Ascending aorta (tissue), 2 donors: ENCODE measurements around the gene STK32B. TPM values are rescaled to one million over a fixed set of nuclear protein-coding genes. Genes with fewer than 3 reads are reported as not detected.

ENCODE experiments used
- DNase-seq, 2 donors: peaks; one replicate each; pipeline ENCODE4 v3.0.0-alpha.2; 2019; ENCODE audit warnings: low spot score in 2 of 2
- H3K27ac ChIP-seq, 2 donors: fragments of 200-600 bp; sonication (generic); one replicate each; pipeline ENCODE4 v1.5.1; 2016 to 2017; ENCODE audit warnings: mild to moderate bottlenecking in 1 of 2
- H3K27me3 ChIP-seq: fragments of 200-600 bp; sonication (generic); one replicate; pipeline ENCODE4 v1.5.1; 2017
- H3K36me3 ChIP-seq, 2 donors: fragments of 200-600 bp; sonication (generic); one replicate each; pipeline ENCODE4 v1.5.1; 2016
- H3K4me1 ChIP-seq, 2 donors: fragments of 200-600 bp; sonication (generic); one replicate each; pipeline ENCODE4 v1.5.1; 2016 to 2017; ENCODE audit warnings: mild to moderate bottlenecking in 1 of 2
- H3K4me3 ChIP-seq, 2 donors: fragments of 200-600 bp; sonication (generic); one replicate each; pipeline ENCODE4 v1.5.1; 2016 to 2017; ENCODE audit warnings: mild to moderate bottlenecking in 1 of 2
- H3K9me3 ChIP-seq, 2 donors: fragments of 200-600 bp; sonication (generic); one replicate each; pipeline ENCODE4 v1.5.1; 2016
- intact Hi-C: fragments of 100-400 bp; cut with DNase I; formaldehyde crosslinking; loops from one replicate; pipeline ENCODE4 v1.15.1; 2023
- total RNA-seq: library from RNA; depleted of rRNA; stranded (reverse); fragments of >200 nt; gene quantifications from one replicate; pipeline ENCODE4 v1.1.0, GENCODE V29; 2016
- TF ChIP-seq, protein P1 (sequence below), 3 experiments: fragments of 200-600 bp in 2 of 3; fragments of 450-650 bp in 1 of 3; sonication (generic) in 2 of 3; IDR thresholded peaks; one replicate each; pipeline ENCODE4 v1.5.1; 2016 to 2019; ENCODE audit warnings: antibody characterized with exemption in 3 of 3, mild to moderate bottlenecking in 1 of 3, moderate library complexity in 1 of 3

Gene STK32B
- total RNA-seq, 1 donor from 2014 or later: 2.3 TPM

DNA sequence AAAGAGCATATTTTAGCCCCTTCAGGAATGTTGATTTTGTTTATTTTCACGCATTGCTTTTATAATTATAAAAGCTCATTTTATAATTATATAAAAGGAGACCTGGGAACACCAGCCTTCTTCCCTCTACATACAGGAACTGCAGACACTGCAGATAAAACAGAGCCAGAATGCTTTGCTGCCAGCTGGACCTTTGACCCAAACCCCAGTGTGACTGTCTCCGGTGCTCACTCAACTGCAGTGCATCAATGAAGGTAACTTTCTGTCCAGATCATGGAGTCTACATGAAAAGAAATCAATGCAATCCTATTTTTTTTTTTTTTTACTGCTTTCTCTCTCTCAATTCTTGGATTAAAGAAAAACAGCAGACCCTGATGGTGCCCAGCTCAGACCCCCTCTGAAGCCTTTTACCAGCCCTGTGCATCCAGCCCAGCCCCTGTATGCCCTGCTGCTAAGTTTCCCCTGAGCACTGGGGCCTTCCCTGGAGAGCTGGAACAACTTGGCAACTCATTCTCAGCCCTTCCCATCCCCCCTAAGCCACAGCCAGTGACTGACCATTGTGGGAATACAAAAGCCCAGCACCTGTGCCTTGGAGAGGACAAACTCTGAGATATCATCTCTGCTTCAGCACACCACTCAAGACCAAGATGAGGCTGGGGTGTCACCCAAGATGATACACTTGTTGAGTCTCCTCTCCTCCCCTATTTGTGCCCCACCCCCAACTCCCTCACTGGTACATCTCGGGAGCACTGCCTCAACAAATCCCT is 475.0 kb downstream of the STK32B start:
- Histone ChIP-seq H3K4me1 (no peaks in the 10 kb centered on the region), H3K27me3 (no peaks in the 10 kb centered on the region), H3K36me3 (peaks cover 5 to 9% of the 10 kb centered on the region in 2 donors), H3K4me3 (no peak overlapping the region), H3K27ac (no peak overlapping the region), H3K9me3 (no peaks in the 10 kb centered on the region)
- no peak for DNase-seq
- intact Hi-C loops: no loop called here
- TF ChIP-seq, protein P1, sequence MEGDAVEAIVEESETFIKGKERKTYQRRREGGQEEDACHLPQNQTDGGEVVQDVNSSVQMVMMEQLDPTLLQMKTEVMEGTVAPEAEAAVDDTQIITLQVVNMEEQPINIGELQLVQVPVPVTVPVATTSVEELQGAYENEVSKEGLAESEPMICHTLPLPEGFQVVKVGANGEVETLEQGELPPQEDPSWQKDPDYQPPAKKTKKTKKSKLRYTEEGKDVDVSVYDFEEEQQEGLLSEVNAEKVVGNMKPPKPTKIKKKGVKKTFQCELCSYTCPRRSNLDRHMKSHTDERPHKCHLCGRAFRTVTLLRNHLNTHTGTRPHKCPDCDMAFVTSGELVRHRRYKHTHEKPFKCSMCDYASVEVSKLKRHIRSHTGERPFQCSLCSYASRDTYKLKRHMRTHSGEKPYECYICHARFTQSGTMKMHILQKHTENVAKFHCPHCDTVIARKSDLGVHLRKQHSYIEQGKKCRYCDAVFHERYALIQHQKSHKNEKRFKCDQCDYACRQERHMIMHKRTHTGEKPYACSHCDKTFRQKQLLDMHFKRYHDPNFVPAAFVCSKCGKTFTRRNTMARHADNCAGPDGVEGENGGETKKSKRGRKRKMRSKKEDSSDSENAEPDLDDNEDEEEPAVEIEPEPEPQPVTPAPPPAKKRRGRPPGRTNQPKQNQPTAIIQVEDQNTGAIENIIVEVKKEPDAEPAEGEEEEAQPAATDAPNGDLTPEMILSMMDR (IDR thresholded peaks at IDR 0.05): no peak

DNA sequence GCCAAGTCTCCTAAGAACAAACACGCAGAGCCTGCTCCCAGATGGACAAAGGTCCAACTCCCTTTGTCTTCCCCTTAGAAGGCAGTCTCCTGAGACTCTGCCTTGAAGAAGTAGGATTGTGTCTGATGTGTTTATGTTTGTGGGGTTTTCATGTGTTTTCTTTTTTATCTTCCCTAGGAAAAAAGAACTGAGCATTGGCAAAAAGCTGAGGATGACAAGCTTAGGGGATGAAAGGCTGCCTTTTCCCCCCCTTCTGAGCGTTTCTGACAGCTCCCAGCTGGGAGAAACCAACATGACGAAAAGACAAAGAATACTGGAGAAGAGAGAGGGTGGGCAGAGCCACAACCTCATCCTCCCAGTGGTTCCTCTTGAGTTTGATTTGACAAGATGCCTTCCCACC is 475.9 kb downstream of the STK32B start:
- H3K27me3 ChIP-seq: no peaks in the 10 kb centered on the region
- peaks cover 9 to 11% of the 10 kb centered on the region in 2 donors for H3K36me3 ChIP-seq
- DNase-seq: no peak
- H3K4me3 ChIP-seq: no peak overlapping the region
- H3K27ac ChIP-seq: no peak overlapping the region
- intact Hi-C loops: no loop called here
- H3K9me3 ChIP-seq: no peaks in the 10 kb centered on the region
- no peaks in the 10 kb centered on the region for H3K4me1 ChIP-seq
- TF ChIP-seq, protein P1 (IDR thresholded peaks at IDR 0.05): no peak

DNA sequence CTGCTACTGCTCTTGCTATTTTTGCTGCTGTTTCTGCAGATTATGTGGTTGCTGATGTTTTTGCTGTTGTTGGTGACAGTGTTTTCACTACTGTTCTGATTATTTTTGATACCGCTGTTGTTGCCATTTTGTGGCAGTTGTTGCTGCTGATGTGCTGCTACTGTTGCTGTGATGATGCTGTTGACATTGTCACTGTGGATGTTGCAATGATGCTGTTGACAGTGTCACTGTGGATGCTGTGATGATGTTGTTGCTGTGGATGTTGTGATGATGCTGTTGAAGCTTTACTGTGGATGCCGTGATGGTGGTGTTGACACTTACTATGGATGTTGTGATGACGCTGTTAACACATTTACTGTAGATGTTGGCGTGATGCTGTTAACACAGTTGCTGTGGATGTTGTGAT is 476.8 kb downstream of the STK32B start:
- TF ChIP-seq, protein P1 (IDR thresholded peaks at IDR 0.05): no peak
- no peak overlapping the region for H3K4me3 ChIP-seq
- no peak for DNase-seq
- no peaks in the 10 kb centered on the region for H3K4me1 ChIP-seq
- H3K9me3 ChIP-seq: no peaks in the 10 kb centered on the region
- peaks cover 15% of the 10 kb centered on the region in 2 donors for H3K36me3 ChIP-seq
- no peaks in the 10 kb centered on the region for H3K27me3 ChIP-seq
- intact Hi-C loops: no loop called here
- H3K27ac ChIP-seq: no peak overlapping the region

DNA sequence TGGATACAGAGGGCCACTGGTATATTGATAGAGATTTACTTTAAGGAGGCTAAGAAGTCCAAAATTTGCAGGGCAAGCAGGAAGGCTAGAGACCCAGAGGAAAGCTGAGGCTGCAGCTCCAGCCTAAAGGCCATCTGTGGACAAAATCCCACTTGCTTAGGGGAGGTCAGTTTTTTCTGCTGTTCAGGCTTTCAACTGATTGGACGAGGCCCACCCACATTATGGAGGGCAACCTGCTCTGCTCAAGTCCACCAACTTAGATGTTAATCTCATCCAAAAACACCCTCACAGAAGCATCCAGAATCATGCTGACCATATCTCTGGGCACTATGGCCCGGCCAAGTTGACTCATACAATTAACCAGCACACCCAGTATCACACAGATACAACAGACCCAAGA is 480.8 kb downstream of the STK32B start:
- Histone ChIP-seq H3K9me3 (no peaks in the 10 kb centered on the region), H3K4me3 (no peak overlapping the region), H3K27me3 (no peaks in the 10 kb centered on the region), H3K27ac (no peak overlapping the region), H3K4me1 (no peaks in the 10 kb centered on the region), H3K36me3 (peaks cover 17 to 38% of the 10 kb centered on the region in 2 donors)
- intact Hi-C loops: no loop called here
- TF ChIP-seq, protein P1 (IDR thresholded peaks at IDR 0.05): no peak
- DNase-seq: no peak

DNA sequence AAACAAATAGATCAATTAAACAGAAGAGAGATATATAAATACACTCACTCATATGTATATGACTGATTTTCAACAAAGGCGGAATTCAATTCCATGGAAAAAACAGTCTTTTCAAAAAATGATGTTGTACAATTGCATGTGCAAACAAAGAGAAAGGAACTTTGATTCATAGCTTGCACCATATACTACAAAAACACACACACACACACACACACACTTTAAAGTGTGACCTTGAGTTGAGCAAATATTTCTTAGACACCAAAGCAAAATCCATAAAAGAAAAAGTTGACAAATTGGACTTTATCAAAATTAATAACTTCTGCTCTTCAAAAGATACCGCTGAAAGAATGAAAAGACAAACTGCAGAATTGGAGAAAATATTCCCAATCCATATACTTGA is 488.3 kb downstream of the STK32B start:
- Histone ChIP-seq H3K9me3 (no peaks in the 10 kb centered on the region), H3K27me3 (no peaks in the 10 kb centered on the region), H3K27ac (no peak overlapping the region), H3K4me3 (no peak overlapping the region), H3K36me3 (peaks cover 2 to 8% of the 10 kb centered on the region in 2 donors), H3K4me1 (no peaks in the 10 kb centered on the region)
- intact Hi-C loops: no loop called here
- TF ChIP-seq, protein P1 (IDR thresholded peaks at IDR 0.05): no peak
- no peak for DNase-seq
